ENCODE results near the gene SMIM38. TPM values are rescaled to one million over a fixed set of nuclear protein-coding genes. Genes with fewer than 3 reads are reported as not detected.
"Not testable (repeated sequence)": the region's sequence is repeated elsewhere in the genome, so short reads cannot be mapped to it uniquely, and the experiment has no call there.

The SMIM38 gene
- polyA plus RNA-seq, 4 donors: 0.32 to 1.9 (median 0.67) TPM

GRCh38 chr11:69137151-69137844 lies 18.4 kb upstream of the SMIM38 start:
- no peak for DNase-seq (ENCODE audit: low read depth in 4 of 4, low spot score in 3 of 4)

- no peak for DNase-seq (ENCODE audit: low read depth in 4 of 4, low spot score in 3 of 4)
These were observed 17.5 kb upstream of the SMIM38 start for GRCh38 chr11:69138265-69138664.

GRCh38 chr11:69140161-69140560 lies 15.6 kb upstream of the SMIM38 start:
- DNase-seq (ENCODE audit: low read depth in 4 of 4, low spot score in 3 of 4): not testable (repeated sequence)

- DNase-seq (ENCODE audit: low read depth in 4 of 4, low spot score in 3 of 4): no peak
These were observed 15.1 kb upstream of the SMIM38 start for GRCh38 chr11:69140635-69141034.

- DNase-seq (ENCODE audit: low read depth in 4 of 4, low spot score in 3 of 4): no peak
These were observed 14.0 kb upstream of the SMIM38 start for GRCh38 chr11:69141742-69142141.

- DNase-seq (ENCODE audit: low read depth in 4 of 4, low spot score in 3 of 4): no peak
These were observed 12.8 kb upstream of the SMIM38 start for GRCh38 chr11:69142895-69143294.

GRCh38 chr11:69144316-69145049 lies 11.3 kb upstream of the SMIM38 start:
- no peak for DNase-seq (ENCODE audit: low read depth in 4 of 4, low spot score in 3 of 4)

- DNase-seq (ENCODE audit: low read depth in 4 of 4, low spot score in 3 of 4): no peak
These were observed 10.7 kb upstream of the SMIM38 start for GRCh38 chr11:69145050-69145380.

- DNase-seq (ENCODE audit: low read depth in 4 of 4, low spot score in 3 of 4): no peak
These were observed 7.4 kb upstream of the SMIM38 start for GRCh38 chr11:69148377-69148762.

- DNase-seq (ENCODE audit: low read depth in 4 of 4, low spot score in 3 of 4): no peak
These were observed 6.9 kb upstream of the SMIM38 start for GRCh38 chr11:69148806-69149205.

GRCh38 chr11:69149338-69150045 lies 6.2 kb upstream of the SMIM38 start:
- DNase-seq (ENCODE audit: low read depth in 4 of 4, low spot score in 3 of 4): not testable (repeated sequence)

- no peak for DNase-seq (ENCODE audit: low read depth in 4 of 4, low spot score in 3 of 4)
These were observed 5.6 kb upstream of the SMIM38 start for GRCh38 chr11:69150175-69150574.

GRCh38 chr11:69151836-69152235 lies 3.9 kb upstream of the SMIM38 start:
- DNase-seq (ENCODE audit: low read depth in 4 of 4, low spot score in 3 of 4): no peak

- DNase-seq (ENCODE audit: low read depth in 4 of 4, low spot score in 3 of 4): no peak
These were observed 2.9 kb upstream of the SMIM38 start for GRCh38 chr11:69152733-69153421.

GRCh38 chr11:69153661-69154060 lies 2.1 kb upstream of the SMIM38 start:
- no peak for DNase-seq (ENCODE audit: low read depth in 4 of 4, low spot score in 3 of 4)

- DNase-seq (ENCODE audit: low read depth in 4 of 4, low spot score in 3 of 4): no peak
These were observed 1.4 kb upstream of the SMIM38 start for GRCh38 chr11:69154211-69154913.

GRCh38 chr11:69154938-69155301 lies 815 bp upstream of the SMIM38 start:
- DNase-seq (ENCODE audit: low read depth in 4 of 4, low spot score in 3 of 4): no peak

GRCh38 chr11:69156235-69156639 lies 502 bp downstream of the SMIM38 start:
- DNase-seq (ENCODE audit: low read depth in 4 of 4, low spot score in 3 of 4): no peak

GRCh38 chr11:69156673-69157155 lies 979 bp downstream of the SMIM38 start:
- no peak for DNase-seq (ENCODE audit: low read depth in 4 of 4, low spot score in 3 of 4)

GRCh38 chr11:69157156-69157821 lies 1.6 kb downstream of the SMIM38 start:
- DNase-seq (ENCODE audit: low read depth in 4 of 4, low spot score in 3 of 4): peak in 3 of 4 donors; percentile 48 to 63 (median 54)

Measured in left renal pelvis (tissue), 4 donors.